ENCODE data around the gene MIER3.
"Not testable (repeated sequence)": the region's sequence is repeated elsewhere in the genome, so short reads cannot be mapped to it uniquely, and the experiment has no call there.

Gene MIER3

DNA sequence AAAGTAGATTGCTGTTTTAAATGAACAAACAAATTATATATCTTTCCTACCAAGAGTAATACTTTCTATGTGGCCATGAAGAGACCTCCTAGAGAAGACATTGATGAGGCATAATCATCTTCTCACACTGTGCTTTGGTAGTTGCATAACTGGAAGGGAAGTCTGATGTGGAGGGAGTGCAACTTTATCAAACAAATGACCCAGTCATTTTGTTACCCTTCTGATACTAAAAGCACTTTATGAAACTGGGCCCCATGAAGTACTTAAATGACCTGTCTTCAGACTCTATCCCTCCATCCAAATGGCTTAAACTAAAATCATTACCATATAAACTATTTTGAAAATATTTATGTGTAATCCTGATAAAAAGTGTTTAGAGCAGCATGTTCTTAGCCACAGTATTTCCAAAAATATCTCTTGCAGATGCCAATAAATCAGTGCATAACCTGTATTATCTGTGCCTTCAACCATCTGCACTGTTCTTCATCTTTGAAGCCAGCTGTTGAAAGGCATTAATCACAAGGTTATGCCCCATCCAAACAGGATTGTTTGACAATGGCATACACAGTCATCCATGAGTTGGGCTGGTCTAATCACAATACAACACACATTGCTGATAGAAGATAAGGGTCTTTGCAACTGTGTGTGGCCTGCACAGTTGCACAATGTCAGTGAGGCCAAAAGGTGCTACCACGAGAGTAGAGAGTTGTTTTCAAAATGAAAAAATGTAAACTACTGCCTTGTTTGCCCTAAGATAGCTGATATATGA, 31.9 kb upstream of the MIER3 start:
- no peaks in the 10 kb centered on the region for H3K36me3 ChIP-seq (ENCODE audit: control insufficient read depth in 1 of 2, insufficient read depth in 2 of 2, low read length in 2 of 2)
- no peak overlapping the region for H3K27ac ChIP-seq (ENCODE audit: low read depth, low read length)
- H3K9ac ChIP-seq (ENCODE audit: low read depth in 1 of 2, low read length in 2 of 2) = no peak overlapping the region
- H3K27me3 ChIP-seq (ENCODE audit: control insufficient read depth in 1 of 2, insufficient read depth in 2 of 2, low read length in 2 of 2) = no peaks in the 10 kb centered on the region
- no peaks in the 10 kb centered on the region for H3K4me1 ChIP-seq (ENCODE audit: control insufficient read depth in 1 of 2, insufficient read depth in 2 of 2, low read length in 2 of 2)
- no peaks in the 10 kb centered on the region for H3K9me3 ChIP-seq (ENCODE audit: control insufficient read depth in 1 of 2, low read length in 2 of 2)
- H3K4me3 ChIP-seq (ENCODE audit: low read depth in 1 of 2, low read length in 2 of 2) = no peak overlapping the region

GRCh38 chr5:56981548-56982315, 29.8 kb upstream of the MIER3 start:
- Histone ChIP-seq H3K27ac (ENCODE audit: low read depth, low read length) (no peak overlapping the region), H3K4me1 (ENCODE audit: control insufficient read depth in 1 of 2, insufficient read depth in 2 of 2, low read length in 2 of 2) (peaks cover 0 to 8% of the 10 kb centered on the region in 2 donors), H3K36me3 (ENCODE audit: control insufficient read depth in 1 of 2, insufficient read depth in 2 of 2, low read length in 2 of 2) (no peaks in the 10 kb centered on the region), H3K9me3 (ENCODE audit: control insufficient read depth in 1 of 2, low read length in 2 of 2) (no peaks in the 10 kb centered on the region), H3K27me3 (ENCODE audit: control insufficient read depth in 1 of 2, insufficient read depth in 2 of 2, low read length in 2 of 2) (no peaks in the 10 kb centered on the region), H3K9ac (ENCODE audit: low read depth in 1 of 2, low read length in 2 of 2) (no peak overlapping the region), H3K4me3 (ENCODE audit: low read depth in 1 of 2, low read length in 2 of 2) (no peak overlapping the region)

GRCh38 chr5:56979968-56980367, 28.0 kb upstream of the MIER3 start:
- Histone ChIP-seq H3K9me3 (ENCODE audit: control insufficient read depth in 1 of 2, low read length in 2 of 2) (no peaks in the 10 kb centered on the region), H3K9ac (ENCODE audit: low read depth in 1 of 2, low read length in 2 of 2) (no peak overlapping the region), H3K36me3 (ENCODE audit: control insufficient read depth in 1 of 2, insufficient read depth in 2 of 2, low read length in 2 of 2) (no peaks in the 10 kb centered on the region), H3K27ac (ENCODE audit: low read depth, low read length) (no peak overlapping the region), H3K4me1 (ENCODE audit: control insufficient read depth in 1 of 2, insufficient read depth in 2 of 2, low read length in 2 of 2) (peaks cover 0 to 8% of the 10 kb centered on the region in 2 donors), H3K27me3 (ENCODE audit: control insufficient read depth in 1 of 2, insufficient read depth in 2 of 2, low read length in 2 of 2) (no peaks in the 10 kb centered on the region), H3K4me3 (ENCODE audit: low read depth in 1 of 2, low read length in 2 of 2) (no peak overlapping the region)

DNA sequence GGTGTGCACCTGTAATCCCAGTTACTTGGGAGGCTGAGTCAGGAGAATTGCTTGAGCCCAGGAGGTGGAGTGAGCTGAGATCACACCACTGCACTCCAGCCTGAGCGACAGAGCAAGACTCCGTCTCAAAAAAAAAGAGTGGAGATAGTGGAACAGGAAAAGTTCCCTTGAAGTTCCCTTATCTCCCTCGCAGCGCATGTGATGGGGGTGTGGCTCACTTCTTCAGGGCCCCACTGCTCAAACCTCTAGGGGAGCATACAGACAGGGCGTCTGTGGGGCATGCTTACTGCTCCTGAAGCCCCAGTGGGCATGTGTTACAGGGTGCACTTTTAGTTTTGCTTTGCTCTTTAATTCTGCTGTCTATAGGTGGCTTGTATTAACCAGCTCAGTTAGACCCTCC, 27.6 kb upstream of the MIER3 start:
- not testable (repeated sequence) for H3K9ac ChIP-seq (ENCODE audit: low read depth in 1 of 2, low read length in 2 of 2); H3K4me1 ChIP-seq (ENCODE audit: control insufficient read depth in 1 of 2, insufficient read depth in 2 of 2, low read length in 2 of 2); H3K9me3 ChIP-seq (ENCODE audit: control insufficient read depth in 1 of 2, low read length in 2 of 2); H3K36me3 ChIP-seq (ENCODE audit: control insufficient read depth in 1 of 2, insufficient read depth in 2 of 2, low read length in 2 of 2); H3K4me3 ChIP-seq (ENCODE audit: low read depth in 1 of 2, low read length in 2 of 2); H3K27me3 ChIP-seq (ENCODE audit: control insufficient read depth in 1 of 2, insufficient read depth in 2 of 2, low read length in 2 of 2); H3K27ac ChIP-seq (ENCODE audit: low read depth, low read length)

- H3K9me3 ChIP-seq (ENCODE audit: control insufficient read depth in 1 of 2, low read length in 2 of 2) = no peaks in the 10 kb centered on the region
- no peak overlapping the region for H3K4me3 ChIP-seq (ENCODE audit: low read depth in 1 of 2, low read length in 2 of 2)
- no peaks in the 10 kb centered on the region for H3K36me3 ChIP-seq (ENCODE audit: control insufficient read depth in 1 of 2, insufficient read depth in 2 of 2, low read length in 2 of 2)
- no peak overlapping the region for H3K9ac ChIP-seq (ENCODE audit: low read depth in 1 of 2, low read length in 2 of 2)
- no peak overlapping the region for H3K27ac ChIP-seq (ENCODE audit: low read depth, low read length)
- no peaks in the 10 kb centered on the region for H3K27me3 ChIP-seq (ENCODE audit: control insufficient read depth in 1 of 2, insufficient read depth in 2 of 2, low read length in 2 of 2)
- peaks cover 0 to 8% of the 10 kb centered on the region in 2 donors for H3K4me1 ChIP-seq (ENCODE audit: control insufficient read depth in 1 of 2, insufficient read depth in 2 of 2, low read length in 2 of 2)
Measured at GRCh38 chr5:56977822-56978221, 25.9 kb upstream of the MIER3 start.

- no peaks in the 10 kb centered on the region for H3K36me3 ChIP-seq (ENCODE audit: control insufficient read depth in 1 of 2, insufficient read depth in 2 of 2, low read length in 2 of 2)
- H3K27me3 ChIP-seq (ENCODE audit: control insufficient read depth in 1 of 2, insufficient read depth in 2 of 2, low read length in 2 of 2) = no peaks in the 10 kb centered on the region
- H3K4me1 ChIP-seq (ENCODE audit: control insufficient read depth in 1 of 2, insufficient read depth in 2 of 2, low read length in 2 of 2) = peaks cover 0 to 8% of the 10 kb centered on the region in 2 donors
- no peak overlapping the region for H3K4me3 ChIP-seq (ENCODE audit: low read depth in 1 of 2, low read length in 2 of 2)
- no peaks in the 10 kb centered on the region for H3K9me3 ChIP-seq (ENCODE audit: control insufficient read depth in 1 of 2, low read length in 2 of 2)
- H3K27ac ChIP-seq (ENCODE audit: low read depth, low read length) = no peak overlapping the region
- no peak overlapping the region for H3K9ac ChIP-seq (ENCODE audit: low read depth in 1 of 2, low read length in 2 of 2)
Measured at GRCh38 chr5:56977021-56977420, 25.1 kb upstream of the MIER3 start.

DNA sequence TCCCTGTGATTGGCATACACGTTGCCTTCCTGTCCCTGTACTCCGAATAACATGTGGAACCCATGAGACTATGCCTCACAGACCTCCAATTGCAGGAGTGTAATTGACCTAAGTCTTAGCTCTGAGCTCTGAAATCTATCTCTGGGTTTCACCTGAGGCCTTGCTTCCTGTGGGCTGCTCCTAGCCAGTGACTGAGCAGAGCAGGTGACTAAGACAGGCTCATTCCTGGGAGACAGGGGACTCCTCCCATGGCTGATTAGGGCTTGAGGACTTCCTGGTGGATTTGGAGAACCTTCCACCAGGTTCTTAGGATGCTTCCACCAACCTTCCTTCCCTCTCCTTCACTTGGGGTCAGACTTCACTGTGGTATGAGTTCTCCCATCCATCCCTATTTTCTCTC, 22.3 kb upstream of the MIER3 start:
- H3K4me1 ChIP-seq (ENCODE audit: control insufficient read depth in 1 of 2, insufficient read depth in 2 of 2, low read length in 2 of 2) = peaks cover 0 to 8% of the 10 kb centered on the region in 2 donors
- no peak overlapping the region for H3K4me3 ChIP-seq (ENCODE audit: low read depth in 1 of 2, low read length in 2 of 2)
- no peaks in the 10 kb centered on the region for H3K27me3 ChIP-seq (ENCODE audit: control insufficient read depth in 1 of 2, insufficient read depth in 2 of 2, low read length in 2 of 2)
- no peaks in the 10 kb centered on the region for H3K9me3 ChIP-seq (ENCODE audit: control insufficient read depth in 1 of 2, low read length in 2 of 2)
- no peak overlapping the region for H3K9ac ChIP-seq (ENCODE audit: low read depth in 1 of 2, low read length in 2 of 2)
- no peaks in the 10 kb centered on the region for H3K36me3 ChIP-seq (ENCODE audit: control insufficient read depth in 1 of 2, insufficient read depth in 2 of 2, low read length in 2 of 2)
- H3K27ac ChIP-seq (ENCODE audit: low read depth, low read length) = no peak overlapping the region

GRCh38 chr5:56973473-56973872, 21.6 kb upstream of the MIER3 start:
- Histone ChIP-seq H3K36me3 (ENCODE audit: control insufficient read depth in 1 of 2, insufficient read depth in 2 of 2, low read length in 2 of 2) (no peaks in the 10 kb centered on the region), H3K27ac (ENCODE audit: low read depth, low read length) (no peak overlapping the region), H3K9ac (ENCODE audit: low read depth in 1 of 2, low read length in 2 of 2) (no peak overlapping the region), H3K4me1 (ENCODE audit: control insufficient read depth in 1 of 2, insufficient read depth in 2 of 2, low read length in 2 of 2) (peaks cover 0 to 8% of the 10 kb centered on the region in 2 donors), H3K27me3 (ENCODE audit: control insufficient read depth in 1 of 2, insufficient read depth in 2 of 2, low read length in 2 of 2) (no peaks in the 10 kb centered on the region), H3K4me3 (ENCODE audit: low read depth in 1 of 2, low read length in 2 of 2) (no peak overlapping the region), H3K9me3 (ENCODE audit: control insufficient read depth in 1 of 2, low read length in 2 of 2) (no peaks in the 10 kb centered on the region)

DNA sequence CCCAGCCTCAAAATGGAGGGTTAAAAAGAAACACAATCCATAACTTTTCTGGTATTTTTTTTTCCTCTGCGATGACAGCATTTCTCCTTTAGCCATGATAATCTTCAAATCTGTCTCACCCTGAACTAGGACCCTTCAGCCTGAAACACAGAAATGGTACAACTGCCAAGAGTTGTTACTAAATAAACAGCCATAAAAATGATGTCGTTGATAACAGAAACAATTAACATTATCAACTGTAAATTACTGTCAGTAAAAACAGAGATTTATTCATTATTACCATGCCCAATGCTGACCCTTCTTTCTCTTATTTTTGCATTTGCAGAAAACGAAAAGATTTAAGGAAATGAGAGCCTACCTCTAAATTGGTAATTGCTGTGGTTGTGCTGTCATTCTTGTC, 19.4 kb upstream of the MIER3 start:
- Histone ChIP-seq H3K36me3 (ENCODE audit: control insufficient read depth in 1 of 2, insufficient read depth in 2 of 2, low read length in 2 of 2) (no peaks in the 10 kb centered on the region), H3K9ac (ENCODE audit: low read depth in 1 of 2, low read length in 2 of 2) (no peak overlapping the region), H3K27ac (ENCODE audit: low read depth, low read length) (no peak overlapping the region), H3K27me3 (ENCODE audit: control insufficient read depth in 1 of 2, insufficient read depth in 2 of 2, low read length in 2 of 2) (peaks cover 0 to 4% of the 10 kb centered on the region in 2 donors), H3K9me3 (ENCODE audit: control insufficient read depth in 1 of 2, low read length in 2 of 2) (no peaks in the 10 kb centered on the region), H3K4me3 (ENCODE audit: low read depth in 1 of 2, low read length in 2 of 2) (no peak overlapping the region), H3K4me1 (ENCODE audit: control insufficient read depth in 1 of 2, insufficient read depth in 2 of 2, low read length in 2 of 2) (no peaks in the 10 kb centered on the region)

DNA sequence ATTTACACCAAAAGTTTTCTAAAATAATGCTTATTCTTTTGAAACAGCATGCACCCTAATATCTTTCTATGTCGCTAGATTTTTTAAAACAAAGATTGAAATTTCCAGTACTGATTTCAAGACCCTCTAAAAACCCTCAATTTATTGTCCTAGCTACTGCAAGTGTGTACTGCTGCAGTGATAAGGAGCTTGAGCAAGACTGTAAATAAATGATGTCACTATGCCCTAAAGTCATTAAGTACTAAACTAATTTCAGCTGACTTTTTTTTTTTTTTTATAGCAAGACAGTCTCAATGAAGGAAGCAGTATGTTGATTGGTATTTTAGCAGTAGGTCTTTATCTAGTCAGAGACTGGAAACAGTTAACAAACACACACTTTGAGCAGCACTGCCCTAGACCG, 12.2 kb upstream of the MIER3 start:
- Histone ChIP-seq H3K4me1 (ENCODE audit: control insufficient read depth in 1 of 2, insufficient read depth in 2 of 2, low read length in 2 of 2) (peaks cover 10 to 14% of the 10 kb centered on the region in 2 donors), H3K27me3 (ENCODE audit: control insufficient read depth in 1 of 2, insufficient read depth in 2 of 2, low read length in 2 of 2) (peaks cover 0 to 7% of the 10 kb centered on the region in 2 donors), H3K4me3 (ENCODE audit: low read depth in 1 of 2, low read length in 2 of 2) (no peak overlapping the region), H3K27ac (ENCODE audit: low read depth, low read length) (no peak overlapping the region), H3K9ac (ENCODE audit: low read depth in 1 of 2, low read length in 2 of 2) (no peak overlapping the region), H3K9me3 (ENCODE audit: control insufficient read depth in 1 of 2, low read length in 2 of 2) (no peaks in the 10 kb centered on the region), H3K36me3 (ENCODE audit: control insufficient read depth in 1 of 2, insufficient read depth in 2 of 2, low read length in 2 of 2) (no peaks in the 10 kb centered on the region)
